Measurements from ENCODE around the gene KDM4F.
A peak's percentile ranks its signal among the peaks of the same experiment; 100 is the strongest.

Gene KDM4F

GRCh38 chr11:95065336-95065735, 16.1 kb downstream of the KDM4F start:
- DNase-seq (ENCODE audit: low read depth): no peak

- DNase-seq (ENCODE audit: low read depth): no peak
These were observed 17.5 kb downstream of the KDM4F start, which contains the start of gene SRSF8 for GRCh38 chr11:95066716-95067038. Gene SRSF8 (plus strand): TSS chr11:95066919. CDS start chr11:95067227, 308 bp downstream.

- DNase-seq (ENCODE audit: low read depth): peak; percentile 69
These were observed 18.0 kb downstream of the KDM4F start for GRCh38 chr11:95067039-95067840.

GRCh38 chr11:95067841-95068219, 18.6 kb downstream of the KDM4F start:
- DNase-seq (ENCODE audit: low read depth): peak; percentile 28

GRCh38 chr11:95068549-95068948, 19.3 kb downstream of the KDM4F start:
- peak; percentile 41 for DNase-seq (ENCODE audit: low read depth)

- no peak for DNase-seq (ENCODE audit: low read depth)
These were observed 21.2 kb downstream of the KDM4F start for GRCh38 chr11:95070471-95070870.

GRCh38 chr11:95072948-95073347, 23.7 kb downstream of the KDM4F start:
- no peak for DNase-seq (ENCODE audit: low read depth)

GRCh38 chr11:95074792-95075563, 25.8 kb downstream of the KDM4F start:
- DNase-seq (ENCODE audit: low read depth): no peak

GRCh38 chr11:95076416-95076815, 27.2 kb downstream of the KDM4F start:
- no peak for DNase-seq (ENCODE audit: low read depth)

GRCh38 chr11:95076981-95077380, 27.8 kb downstream of the KDM4F start:
- DNase-seq (ENCODE audit: low read depth): no peak

- no peak for DNase-seq (ENCODE audit: low read depth)
These were observed 29.3 kb downstream of the KDM4F start for GRCh38 chr11:95078526-95078925.

- DNase-seq (ENCODE audit: low read depth): no peak
These were observed 31.8 kb downstream of the KDM4F start for GRCh38 chr11:95081010-95081409.

GRCh38 chr11:95081412-95081811, 32.2 kb downstream of the KDM4F start:
- DNase-seq (ENCODE audit: low read depth): no peak

- DNase-seq (ENCODE audit: low read depth): no peak
These were observed 33.4 kb downstream of the KDM4F start for GRCh38 chr11:95082576-95083001.

- peak; percentile 23 for DNase-seq (ENCODE audit: low read depth)
These were observed 35.3 kb downstream of the KDM4F start for GRCh38 chr11:95084509-95084908.

GRCh38 chr11:95085117-95085816, 36.0 kb downstream of the KDM4F start:
- DNase-seq (ENCODE audit: low read depth): no peak

- DNase-seq (ENCODE audit: low read depth): no peak
These were observed 36.9 kb downstream of the KDM4F start for GRCh38 chr11:95086151-95086550.

- no peak for DNase-seq (ENCODE audit: low read depth)
These were observed 37.8 kb downstream of the KDM4F start for GRCh38 chr11:95086836-95087570.

GRCh38 chr11:95088946-95089619, 39.9 kb downstream of the KDM4F start:
- no peak for DNase-seq (ENCODE audit: low read depth)

- DNase-seq (ENCODE audit: low read depth): peak; percentile 77
These were observed 40.7 kb downstream of the KDM4F start, which contains the start of gene ENDOD1 for GRCh38 chr11:95089620-95090542. Gene ENDOD1 (plus strand): TSS chr11:95089846. CDS start chr11:95089928, 82 bp downstream.
